Stomach (tissue), 4 donors: ENCODE data around the gene CHPT1.

ENCODE experiments used
- POLR2A ChIP-seq, 4 donors: fragments of 450-650 bp; IDR thresholded peaks; one replicate each; pipeline ENCODE4 v1.6.1; 2016; ENCODE audit warnings: antibody characterized with exemption in 4 of 4, control low read depth in 2 of 4, mild to moderate bottlenecking in 1 of 4, moderate library complexity in 1 of 4
- POLR2AphosphoS5 ChIP-seq, 3 donors: sonication (generic); formaldehyde crosslinking; IDR thresholded peaks; one replicate each; pipeline ENCODE4 v1.6.1; 2016; ENCODE audit warnings: antibody characterized with exemption in 3 of 3
- TF ChIP-seq, protein P1 (sequence below), 7 experiments: fragments of 450-650 bp in 4 of 7; fragments of 200-600 bp in 3 of 7; sonication (generic) in 3 of 7; IDR thresholded peaks; one replicate each; pipeline ENCODE4 v1.5.1; 2016 to 2019; ENCODE audit warnings: antibody characterized with exemption in 7 of 7, control low read depth in 2 of 7, mild to moderate bottlenecking in 1 of 7

DNA sequence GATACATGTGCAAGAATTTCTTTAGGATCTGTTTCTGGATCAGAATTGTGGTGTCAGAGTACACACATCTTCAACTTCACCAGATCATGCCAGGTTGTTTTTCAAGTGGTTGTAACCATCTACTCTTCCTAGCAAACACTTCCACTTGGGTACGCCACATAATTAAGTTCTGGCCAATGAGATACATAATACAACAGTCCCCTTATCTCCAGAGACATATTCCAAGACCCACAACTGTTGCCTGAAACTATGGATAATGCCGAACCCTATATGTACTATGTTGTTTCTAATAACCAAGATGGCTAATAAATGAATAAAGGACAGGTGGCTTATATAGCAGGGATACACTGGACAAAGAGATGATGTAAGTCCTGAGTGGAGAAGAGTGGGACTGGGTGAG, 2.5 kb upstream of the CHPT1 start:
- TF ChIP-seq POLR2A (IDR thresholded peaks at IDR 0.05) (no peak), POLR2AphosphoS5 (IDR thresholded peaks at IDR 0.05) (no peak)
- TF ChIP-seq, protein P1, sequence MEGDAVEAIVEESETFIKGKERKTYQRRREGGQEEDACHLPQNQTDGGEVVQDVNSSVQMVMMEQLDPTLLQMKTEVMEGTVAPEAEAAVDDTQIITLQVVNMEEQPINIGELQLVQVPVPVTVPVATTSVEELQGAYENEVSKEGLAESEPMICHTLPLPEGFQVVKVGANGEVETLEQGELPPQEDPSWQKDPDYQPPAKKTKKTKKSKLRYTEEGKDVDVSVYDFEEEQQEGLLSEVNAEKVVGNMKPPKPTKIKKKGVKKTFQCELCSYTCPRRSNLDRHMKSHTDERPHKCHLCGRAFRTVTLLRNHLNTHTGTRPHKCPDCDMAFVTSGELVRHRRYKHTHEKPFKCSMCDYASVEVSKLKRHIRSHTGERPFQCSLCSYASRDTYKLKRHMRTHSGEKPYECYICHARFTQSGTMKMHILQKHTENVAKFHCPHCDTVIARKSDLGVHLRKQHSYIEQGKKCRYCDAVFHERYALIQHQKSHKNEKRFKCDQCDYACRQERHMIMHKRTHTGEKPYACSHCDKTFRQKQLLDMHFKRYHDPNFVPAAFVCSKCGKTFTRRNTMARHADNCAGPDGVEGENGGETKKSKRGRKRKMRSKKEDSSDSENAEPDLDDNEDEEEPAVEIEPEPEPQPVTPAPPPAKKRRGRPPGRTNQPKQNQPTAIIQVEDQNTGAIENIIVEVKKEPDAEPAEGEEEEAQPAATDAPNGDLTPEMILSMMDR (IDR thresholded peaks at IDR 0.05), result no peak
